Measurements from ENCODE around the gene CALD1.

CALD1 gene

GRCh38 chr7:134897936-134898335 lies 118.5 kb downstream of the CALD1 start:
- no peak for TF ChIP-seq CTCF (IDR thresholded peaks at IDR 0.05)

GRCh38 chr7:134899729-134900128 lies 120.3 kb downstream of the CALD1 start:
- TF ChIP-seq CTCF (IDR thresholded peaks at IDR 0.05) = no peak

GRCh38 chr7:134900166-134900982 lies 120.9 kb downstream of the CALD1 start:
- no peak for TF ChIP-seq CTCF (IDR thresholded peaks at IDR 0.05)

- no peak for TF ChIP-seq CTCF (IDR thresholded peaks at IDR 0.05)
Observed at GRCh38 chr7:134901389-134902020, 122.1 kb downstream of the CALD1 start.

GRCh38 chr7:134902058-134902457 lies 122.6 kb downstream of the CALD1 start:
- TF ChIP-seq CTCF (IDR thresholded peaks at IDR 0.05) = no peak

- no peak for TF ChIP-seq CTCF (IDR thresholded peaks at IDR 0.05)
Observed at GRCh38 chr7:134903073-134903790, 123.8 kb downstream of the CALD1 start.

- TF ChIP-seq CTCF (IDR thresholded peaks at IDR 0.05) = no peak
Observed at GRCh38 chr7:134905375-134905774, 125.9 kb downstream of the CALD1 start.

Data from LNCAP (cell line).